WTC11 (cell line): ENCODE measurements around the gene NTRK2. TPM values are rescaled to one million over a fixed set of nuclear protein-coding genes. Genes with fewer than 3 reads are reported as not detected.
A peak's percentile ranks its signal among the peaks of the same experiment; 100 is the strongest.

Source experiments
- ATAC-seq: fragments of 200-7000 bp; cut with Tn5 transposase; 2 replicates; pipeline ENCODE4 v1.10.0; 2021; ENCODE audit warnings: mild to moderate bottlenecking, moderate library complexity
- CTCF ChIA-PET: fragments of 300-600 bp; sonication (Branson Sonifier 250); formaldehyde crosslinking; loops from one replicate; lab custom pipeline; 2021; ENCODE audit warnings: antibody characterized with exemption; lab: Charles Lee
- POLR2A ChIA-PET: fragments of 350-600 bp; sonication (Branson Sonifier 250); formaldehyde crosslinking; loops from one replicate; lab custom pipeline; 2021; ENCODE audit warnings: antibody characterized with exemption; lab: Charles Lee
- DNase-seq: peaks from one replicate; pipeline ENCODE4 v3.0.0; 2021; ENCODE audit warnings: low spot score
- H3K27ac Mint-ChIP-seq: 2 replicates; pipeline ENCODE4 v1.8.0; 2021; ENCODE audit warnings: mixed read lengths
- H3K27me3 Mint-ChIP-seq: 2 replicates; pipeline ENCODE4 v1.8.0; 2021; ENCODE audit warnings: low read depth, mild to moderate bottlenecking, moderate library complexity, mixed read lengths
- H3K36me3 Mint-ChIP-seq: 2 replicates; pipeline ENCODE4 v1.8.0; 2021; ENCODE audit warnings: mixed read lengths
- H3K4me1 Mint-ChIP-seq: 2 replicates; pipeline ENCODE4 v1.8.0; 2022; ENCODE audit warnings: mixed read lengths
- H3K4me3 Mint-ChIP-seq: 2 replicates; pipeline ENCODE4 v1.8.0; 2021; ENCODE audit warnings: mild to moderate bottlenecking, moderate library complexity, mixed read lengths
- H3K9me3 Mint-ChIP-seq: 2 replicates; pipeline ENCODE4 v1.8.0; 2021; ENCODE audit warnings: mixed read lengths
- ATF1 ChIP-seq: sonication (generic); formaldehyde crosslinking; IDR thresholded peaks from 2 replicates; pipeline ENCODE4 v1.8.1; 2023; ENCODE audit warnings: mild to moderate bottlenecking, moderate library complexity, missing genetic modification reagents
- CBFB ChIP-seq: sonication (generic); formaldehyde crosslinking; IDR thresholded peaks from 2 replicates; pipeline ENCODE4 v1.8.1; 2022; ENCODE audit warnings: mild to moderate bottlenecking, low read depth, missing genetic modification reagents
- CDX4 ChIP-seq: fragments of 250-450 bp; sonication (Bioruptor Pico); IDR thresholded peaks from 2 replicates; pipeline ENCODE4 v1.9.0; 2021; ENCODE audit warnings: moderate library complexity, mild to moderate bottlenecking, inconsistent platforms, borderline replicate concordance
- CTCF ChIP-seq: fragments of 200-600 bp; IDR thresholded peaks from 2 replicates; pipeline ENCODE4 v1.8.0; 2022; ENCODE audit warnings: antibody characterized with exemption
- FOXK1 ChIP-seq: sonication (generic); formaldehyde crosslinking; IDR thresholded peaks from 2 replicates; pipeline ENCODE4 v1.8.0; 2022; ENCODE audit warnings: mild to moderate bottlenecking, moderate library complexity, missing genetic modification reagents
- GABPB1 ChIP-seq: sonication (generic); formaldehyde crosslinking; IDR thresholded peaks from 2 replicates; pipeline ENCODE4 v1.8.1; 2023; ENCODE audit warnings: mild to moderate bottlenecking, missing genetic modification reagents
- NFE2L1 ChIP-seq: sonication (generic); formaldehyde crosslinking; IDR thresholded peaks from 2 replicates; pipeline ENCODE4 v1.8.1; 2023; ENCODE audit warnings: missing genetic modification reagents
- NR1H2 ChIP-seq: sonication (generic); formaldehyde crosslinking; IDR thresholded peaks from 2 replicates; pipeline ENCODE4 v1.9.0; 2021; ENCODE audit warnings: mild to moderate bottlenecking, moderate library complexity, missing genetic modification reagents
- NR3C1 ChIP-seq: sonication (generic); formaldehyde crosslinking; conservative IDR thresholded peaks from 2 replicates; pipeline ENCODE4 v1.8.1; 2023; ENCODE audit warnings: low read depth, mild to moderate bottlenecking, missing genetic modification reagents
- OVOL2 ChIP-seq: fragments of 250-450 bp; sonication (Bioruptor Pico); IDR thresholded peaks from 2 replicates; pipeline ENCODE4 v1.9.0; 2021; ENCODE audit warnings: mild to moderate bottlenecking, borderline replicate concordance
- PRRX2 ChIP-seq: fragments of 250-450 bp; sonication (Bioruptor Pico); IDR thresholded peaks from 2 replicates; pipeline ENCODE4 v1.8.0; 2021; ENCODE audit warnings: mild to moderate bottlenecking
- SMAD4 ChIP-seq: sonication (generic); formaldehyde crosslinking; IDR thresholded peaks from 2 replicates; pipeline ENCODE4 v1.8.0; 2022; ENCODE audit warnings: mild to moderate bottlenecking, missing genetic modification reagents
- TCF7 ChIP-seq: sonication (generic); formaldehyde crosslinking; IDR thresholded peaks from 2 replicates; pipeline ENCODE4 v1.8.0; 2022; ENCODE audit warnings: mild to moderate bottlenecking, low read depth, missing genetic modification reagents, moderate library complexity
- TEAD1 ChIP-seq: sonication (generic); formaldehyde crosslinking; IDR thresholded peaks from 2 replicates; pipeline ENCODE4 v1.8.0; 2022; ENCODE audit warnings: mild to moderate bottlenecking, missing genetic modification reagents
- TEAD4 ChIP-seq: sonication (generic); formaldehyde crosslinking; IDR thresholded peaks from 2 replicates; pipeline ENCODE4 v1.8.0; 2022; ENCODE audit warnings: mild to moderate bottlenecking, missing genetic modification reagents
- ZNF121 ChIP-seq: sonication (generic); formaldehyde crosslinking; IDR thresholded peaks from 2 replicates; pipeline ENCODE4 v1.8.0; 2023; ENCODE audit warnings: missing genetic modification reagents
- ZNF317 ChIP-seq: sonication (generic); formaldehyde crosslinking; IDR thresholded peaks from 2 replicates; pipeline ENCODE4 v1.8.1; 2023; ENCODE audit warnings: low read depth, mild to moderate bottlenecking, moderate library complexity, missing genetic modification reagents, borderline replicate concordance
- ZNF416 ChIP-seq: fragments of 250-450 bp; sonication (Bioruptor Pico); IDR thresholded peaks from 2 replicates; pipeline ENCODE4 v1.9.0; 2021; ENCODE audit warnings: mild to moderate bottlenecking, inconsistent platforms
- ZNF671 ChIP-seq: fragments of 250-450 bp; sonication (Bioruptor Pico); IDR thresholded peaks from 2 replicates; pipeline ENCODE4 v1.8.0; 2021; ENCODE audit warnings: mild to moderate bottlenecking
- total RNA-seq: library from RNA; stranded (reverse); gene quantifications from 3 replicates; pipeline ENCODE4 v1.2.3, GENCODE V29; 2021
- TF ChIP-seq, protein P1 (sequence below): sonication (generic); formaldehyde crosslinking; IDR thresholded peaks from 2 replicates; pipeline ENCODE4 v1.8.0; 2023; ENCODE audit warnings: missing genetic modification reagents, mild to moderate bottlenecking, borderline replicate concordance
- TF ChIP-seq, protein P2 (sequence below): fragments of 250-450 bp; sonication (Bioruptor Pico); IDR thresholded peaks from 2 replicates; pipeline ENCODE4 v1.9.0; 2021; ENCODE audit warnings: mild to moderate bottlenecking
- TF ChIP-seq, protein P3 (sequence below): sonication (generic); formaldehyde crosslinking; IDR thresholded peaks from 2 replicates; pipeline ENCODE4 v1.8.0; 2022; ENCODE audit warnings: mild to moderate bottlenecking, missing genetic modification reagents

The NTRK2 gene
- total RNA-seq, 1 experiment from 2014 or later: 0.02 TPM

DNA sequence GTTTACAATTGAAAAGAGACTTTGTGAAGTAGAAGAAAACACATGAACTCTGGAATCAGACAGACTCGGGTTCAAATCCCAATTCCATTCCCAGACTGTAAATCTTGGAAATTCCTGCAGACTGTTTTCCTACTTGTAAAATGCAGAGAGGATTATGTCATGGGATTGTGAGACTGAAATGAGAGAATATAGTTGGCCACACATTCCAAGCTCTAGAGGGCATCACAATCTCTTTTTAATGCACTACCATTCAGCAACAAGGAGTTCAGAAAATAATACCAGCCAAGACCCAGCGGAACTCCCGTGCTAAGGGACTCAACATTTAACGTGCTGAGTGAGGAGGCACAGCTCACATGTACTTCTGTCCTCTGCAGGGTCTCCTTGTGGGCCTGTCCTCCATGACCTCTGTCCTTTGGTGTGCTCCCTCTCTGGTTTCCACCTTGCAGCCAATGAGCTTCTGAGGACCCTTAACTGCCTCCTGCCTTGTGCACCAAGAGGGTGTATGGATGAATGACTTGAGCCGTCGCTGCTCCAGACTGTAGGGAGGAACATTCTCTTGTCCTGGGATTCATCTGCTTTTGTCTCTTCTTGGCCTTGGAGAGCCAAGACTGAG lies 263.5 kb downstream of the NTRK2 start:
- TF ChIP-seq TEAD4 (CRISPR knock-in tag): peak; percentile 87; the same call in 1 of the 2 replicates
- TF ChIP-seq CBFB (CRISPR knock-in tag): no peak
- no peak for TF ChIP-seq NFE2L1
- TF ChIP-seq TEAD1 (CRISPR knock-in tag): peak; percentile 93; the same call in 1 of the 2 replicates
- TF ChIP-seq ZNF317: no peak
- TF ChIP-seq, protein P1, sequence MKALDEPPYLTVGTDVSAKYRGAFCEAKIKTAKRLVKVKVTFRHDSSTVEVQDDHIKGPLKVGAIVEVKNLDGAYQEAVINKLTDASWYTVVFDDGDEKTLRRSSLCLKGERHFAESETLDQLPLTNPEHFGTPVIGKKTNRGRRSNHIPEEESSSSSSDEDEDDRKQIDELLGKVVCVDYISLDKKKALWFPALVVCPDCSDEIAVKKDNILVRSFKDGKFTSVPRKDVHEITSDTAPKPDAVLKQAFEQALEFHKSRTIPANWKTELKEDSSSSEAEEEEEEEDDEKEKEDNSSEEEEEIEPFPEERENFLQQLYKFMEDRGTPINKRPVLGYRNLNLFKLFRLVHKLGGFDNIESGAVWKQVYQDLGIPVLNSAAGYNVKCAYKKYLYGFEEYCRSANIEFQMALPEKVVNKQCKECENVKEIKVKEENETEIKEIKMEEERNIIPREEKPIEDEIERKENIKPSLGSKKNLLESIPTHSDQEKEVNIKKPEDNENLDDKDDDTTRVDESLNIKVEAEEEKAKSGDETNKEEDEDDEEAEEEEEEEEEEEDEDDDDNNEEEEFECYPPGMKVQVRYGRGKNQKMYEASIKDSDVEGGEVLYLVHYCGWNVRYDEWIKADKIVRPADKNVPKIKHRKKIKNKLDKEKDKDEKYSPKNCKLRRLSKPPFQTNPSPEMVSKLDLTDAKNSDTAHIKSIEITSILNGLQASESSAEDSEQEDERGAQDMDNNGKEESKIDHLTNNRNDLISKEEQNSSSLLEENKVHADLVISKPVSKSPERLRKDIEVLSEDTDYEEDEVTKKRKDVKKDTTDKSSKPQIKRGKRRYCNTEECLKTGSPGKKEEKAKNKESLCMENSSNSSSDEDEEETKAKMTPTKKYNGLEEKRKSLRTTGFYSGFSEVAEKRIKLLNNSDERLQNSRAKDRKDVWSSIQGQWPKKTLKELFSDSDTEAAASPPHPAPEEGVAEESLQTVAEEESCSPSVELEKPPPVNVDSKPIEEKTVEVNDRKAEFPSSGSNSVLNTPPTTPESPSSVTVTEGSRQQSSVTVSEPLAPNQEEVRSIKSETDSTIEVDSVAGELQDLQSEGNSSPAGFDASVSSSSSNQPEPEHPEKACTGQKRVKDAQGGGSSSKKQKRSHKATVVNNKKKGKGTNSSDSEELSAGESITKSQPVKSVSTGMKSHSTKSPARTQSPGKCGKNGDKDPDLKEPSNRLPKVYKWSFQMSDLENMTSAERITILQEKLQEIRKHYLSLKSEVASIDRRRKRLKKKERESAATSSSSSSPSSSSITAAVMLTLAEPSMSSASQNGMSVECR (CRISPR knock-in tag): no peak
- TF ChIP-seq, all 79 proteins: peak for 2
- peak overlapping the region; percentile 42 for H3K27ac Mint-ChIP-seq
- H3K4me1 Mint-ChIP-seq: peaks cover 22% of the 10 kb centered on the region
- ATAC-seq: peak; percentile 86
- no peaks in the 10 kb centered on the region for H3K36me3 Mint-ChIP-seq
- H3K27me3 Mint-ChIP-seq: no peaks in the 10 kb centered on the region
- POLR2A ChIA-PET: no interaction called here
- H3K9me3 Mint-ChIP-seq: peaks cover 2% of the 10 kb centered on the region; the same call in 1 of the 2 replicates
- no peak for DNase-seq
- CTCF ChIA-PET: interaction anchor here (0.8 to 3.3 kb wide), 14 partner anchors 11 to 529 kb away, joined by 3 to 12 read pairs (median 4); no protein-coding TSS in a partner anchor
- no peak overlapping the region for H3K4me3 Mint-ChIP-seq

DNA sequence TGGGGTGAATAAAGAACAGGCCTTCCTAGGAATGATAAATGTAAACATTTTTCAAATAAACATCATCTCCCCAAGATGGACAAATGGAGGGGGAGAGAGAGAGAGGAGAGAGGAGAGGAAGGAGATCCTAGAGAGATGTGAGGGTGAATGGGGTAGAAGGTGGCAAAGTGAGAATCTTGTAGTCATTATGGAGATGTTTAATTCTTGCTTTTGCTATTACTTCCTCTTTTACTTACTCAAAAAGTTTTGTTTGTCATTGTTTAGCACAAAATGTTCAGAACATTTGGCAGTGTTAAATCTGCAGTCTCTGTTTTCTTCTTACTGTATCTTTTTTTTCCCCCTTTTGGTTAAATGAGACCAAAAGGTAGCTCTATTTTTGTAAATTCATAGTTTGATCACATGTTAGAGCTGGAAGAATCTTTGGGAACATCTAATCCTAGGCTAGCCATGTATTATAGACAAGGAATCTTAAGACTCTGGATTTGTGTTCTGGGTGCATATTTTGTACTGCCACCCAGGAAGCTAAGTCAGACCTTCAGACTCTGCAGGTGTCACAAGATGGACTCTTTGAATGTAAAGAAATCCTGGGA lies 266.1 kb downstream of the NTRK2 start:
- TF ChIP-seq ZNF121 (CRISPR knock-in tag): no peak
- no peak for TF ChIP-seq NR3C1 (CRISPR knock-in tag)
- TF ChIP-seq, protein P2, sequence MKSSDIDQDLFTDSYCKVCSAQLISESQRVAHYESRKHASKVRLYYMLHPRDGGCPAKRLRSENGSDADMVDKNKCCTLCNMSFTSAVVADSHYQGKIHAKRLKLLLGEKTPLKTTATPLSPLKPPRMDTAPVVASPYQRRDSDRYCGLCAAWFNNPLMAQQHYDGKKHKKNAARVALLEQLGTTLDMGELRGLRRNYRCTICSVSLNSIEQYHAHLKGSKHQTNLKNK (CRISPR knock-in tag): no peak
- no peak for TF ChIP-seq FOXK1 (CRISPR knock-in tag)
- TF ChIP-seq ATF1 (CRISPR knock-in tag): no peak
- no peak for TF ChIP-seq GABPB1 (CRISPR knock-in tag)
- no peak for TF ChIP-seq ZNF317
- TF ChIP-seq TCF7 (CRISPR knock-in tag): no peak
- no peak for TF ChIP-seq ZNF671
- TF ChIP-seq CDX4 (CRISPR knock-in tag): no peak
- H3K9me3 Mint-ChIP-seq: peaks cover 2% of the 10 kb centered on the region; the same call in 1 of the 2 replicates
- H3K4me1 Mint-ChIP-seq: peaks cover 22% of the 10 kb centered on the region
- no peak for ATAC-seq
- H3K27ac Mint-ChIP-seq: no peak overlapping the region
- no peaks in the 10 kb centered on the region for H3K27me3 Mint-ChIP-seq
- no peak for DNase-seq
- no peaks in the 10 kb centered on the region for H3K36me3 Mint-ChIP-seq
- H3K4me3 Mint-ChIP-seq: no peak overlapping the region
- CTCF ChIA-PET: interaction anchor here (1.4 kb wide), 1 partner anchor 538 kb away, joined by 3 read pairs; no protein-coding TSS in a partner anchor
- POLR2A ChIA-PET: no interaction called here

DNA sequence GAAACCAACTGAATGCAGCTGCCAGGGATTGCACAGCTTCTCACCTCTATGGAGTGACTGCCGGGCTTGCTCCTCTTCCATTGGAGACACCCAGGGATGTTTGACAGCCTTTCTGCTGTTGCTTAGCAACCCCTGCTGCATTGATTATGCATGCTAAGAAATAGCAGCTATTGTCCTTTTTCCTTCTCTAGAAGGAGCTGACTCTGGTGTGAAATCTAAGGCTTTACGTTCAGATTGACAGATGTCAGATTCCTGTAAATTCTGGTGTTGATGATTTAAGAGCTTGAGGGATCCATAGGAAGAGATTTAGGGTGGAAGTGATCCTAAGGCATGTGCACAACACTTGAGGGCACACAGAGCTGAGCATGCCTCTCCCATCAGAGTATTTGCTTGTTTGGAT lies 267.7 kb downstream of the NTRK2 start:
- Mint-ChIP-seq H3K27ac (no peak overlapping the region), H3K36me3 (no peaks in the 10 kb centered on the region), H3K9me3 (peaks cover 2% of the 10 kb centered on the region; the same call in 1 of the 2 replicates), H3K27me3 (no peaks in the 10 kb centered on the region), H3K4me3 (no peak overlapping the region), H3K4me1 (peaks cover 22% of the 10 kb centered on the region)
- peak; percentile 53 for DNase-seq
- peak; percentile 79 for ATAC-seq
- ChIA-PET CTCF (interaction anchor here (1.1 to 1.8 kb wide), 4 partner anchors 16 to 322 kb away, joined by 3 to 6 read pairs (median 4); no protein-coding TSS in a partner anchor), POLR2A (no interaction called here)
- TF ChIP-seq SMAD4 (CRISPR knock-in tag) (no peak), NR1H2 (CRISPR knock-in tag) (no peak), NR3C1 (CRISPR knock-in tag) (no peak), CTCF (no peak), ZNF416 (CRISPR knock-in tag) (no peak), OVOL2 (CRISPR knock-in tag) (no peak), PRRX2 (CRISPR knock-in tag) (no peak)
- TF ChIP-seq, protein P3, sequence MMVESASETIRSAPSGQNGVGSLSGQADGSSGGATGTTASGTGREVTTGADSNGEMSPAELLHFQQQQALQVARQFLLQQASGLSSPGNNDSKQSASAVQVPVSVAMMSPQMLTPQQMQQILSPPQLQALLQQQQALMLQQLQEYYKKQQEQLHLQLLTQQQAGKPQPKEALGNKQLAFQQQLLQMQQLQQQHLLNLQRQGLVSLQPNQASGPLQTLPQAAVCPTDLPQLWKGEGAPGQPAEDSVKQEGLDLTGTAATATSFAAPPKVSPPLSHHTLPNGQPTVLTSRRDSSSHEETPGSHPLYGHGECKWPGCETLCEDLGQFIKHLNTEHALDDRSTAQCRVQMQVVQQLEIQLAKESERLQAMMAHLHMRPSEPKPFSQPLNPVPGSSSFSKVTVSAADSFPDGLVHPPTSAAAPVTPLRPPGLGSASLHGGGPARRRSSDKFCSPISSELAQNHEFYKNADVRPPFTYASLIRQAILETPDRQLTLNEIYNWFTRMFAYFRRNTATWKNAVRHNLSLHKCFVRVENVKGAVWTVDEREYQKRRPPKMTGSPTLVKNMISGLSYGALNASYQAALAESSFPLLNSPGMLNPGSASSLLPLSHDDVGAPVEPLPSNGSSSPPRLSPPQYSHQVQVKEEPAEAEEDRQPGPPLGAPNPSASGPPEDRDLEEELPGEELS (CRISPR knock-in tag): no peak
